Measurements from ENCODE around the gene PACSIN2. TPM values are rescaled to one million over a fixed set of nuclear protein-coding genes. Genes with fewer than 3 reads are reported as not detected.

PACSIN2 gene
- total RNA-seq, 1 experiment from 2014 or later: 224 TPM

DNA sequence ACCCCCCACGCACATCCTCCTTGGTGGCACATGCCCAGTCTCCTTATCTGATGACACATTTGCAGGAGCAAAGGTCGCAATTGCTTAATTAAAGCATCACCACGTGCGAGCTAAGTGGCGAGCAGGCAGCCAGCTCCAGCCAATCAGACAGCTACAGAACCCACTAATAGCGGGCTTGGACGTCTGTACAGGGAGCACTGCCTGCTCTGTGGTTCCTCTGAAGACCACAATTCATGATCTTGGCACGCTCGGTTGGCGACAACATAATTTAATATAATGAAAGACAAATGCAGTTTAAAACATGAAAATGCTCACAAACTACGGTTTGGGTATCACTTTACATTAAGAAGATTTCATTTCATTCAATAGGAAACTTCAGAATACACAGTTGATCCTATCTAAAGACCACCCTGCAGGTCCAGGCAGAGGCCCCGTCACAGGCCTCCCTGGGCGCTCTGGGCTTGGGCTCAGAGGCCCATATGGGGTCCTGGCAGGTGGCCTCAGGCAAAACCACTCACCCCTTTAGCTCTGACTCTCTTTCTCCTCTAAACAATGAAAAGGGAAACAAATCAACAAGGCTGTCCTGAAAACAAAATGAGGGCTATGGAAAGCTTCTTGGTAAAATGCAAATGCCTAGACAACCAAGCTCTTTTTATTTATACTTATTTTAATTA is 10.4 kb downstream of the PACSIN2 start:
- H3K9me3 Mint-ChIP-seq (ENCODE audit: low read depth, unreplicated experiment): no peaks in the 10 kb centered on the region
- DNase-seq: peak; percentile 47
- BruUV-seq (replicated peaks): no TSS peak
- intact Hi-C loops (cut with micrococcal nuclease; ENCODE audit: unreplicated experiment): loop anchor here (2.0 kb wide), 1 partner anchor 34 kb away; no protein-coding TSS in a partner anchor
- H3K4me1 Mint-ChIP-seq (ENCODE audit: low read depth, unreplicated experiment): peaks cover 89% of the 10 kb centered on the region
- no peaks in the 10 kb centered on the region for H3K27me3 Mint-ChIP-seq (ENCODE audit: unreplicated experiment)
- H3K27ac Mint-ChIP-seq (ENCODE audit: unreplicated experiment): peak overlapping the region; percentile 11
- peaks cover 21% of the 10 kb centered on the region for H3K36me3 Mint-ChIP-seq (ENCODE audit: insufficient read depth, unreplicated experiment)
- H3K4me3 Mint-ChIP-seq (ENCODE audit: low read depth, unreplicated experiment): peak overlapping the region; percentile 4
- TF ChIP-seq, protein P1, sequence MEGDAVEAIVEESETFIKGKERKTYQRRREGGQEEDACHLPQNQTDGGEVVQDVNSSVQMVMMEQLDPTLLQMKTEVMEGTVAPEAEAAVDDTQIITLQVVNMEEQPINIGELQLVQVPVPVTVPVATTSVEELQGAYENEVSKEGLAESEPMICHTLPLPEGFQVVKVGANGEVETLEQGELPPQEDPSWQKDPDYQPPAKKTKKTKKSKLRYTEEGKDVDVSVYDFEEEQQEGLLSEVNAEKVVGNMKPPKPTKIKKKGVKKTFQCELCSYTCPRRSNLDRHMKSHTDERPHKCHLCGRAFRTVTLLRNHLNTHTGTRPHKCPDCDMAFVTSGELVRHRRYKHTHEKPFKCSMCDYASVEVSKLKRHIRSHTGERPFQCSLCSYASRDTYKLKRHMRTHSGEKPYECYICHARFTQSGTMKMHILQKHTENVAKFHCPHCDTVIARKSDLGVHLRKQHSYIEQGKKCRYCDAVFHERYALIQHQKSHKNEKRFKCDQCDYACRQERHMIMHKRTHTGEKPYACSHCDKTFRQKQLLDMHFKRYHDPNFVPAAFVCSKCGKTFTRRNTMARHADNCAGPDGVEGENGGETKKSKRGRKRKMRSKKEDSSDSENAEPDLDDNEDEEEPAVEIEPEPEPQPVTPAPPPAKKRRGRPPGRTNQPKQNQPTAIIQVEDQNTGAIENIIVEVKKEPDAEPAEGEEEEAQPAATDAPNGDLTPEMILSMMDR (IDR thresholded peaks at IDR 0.05; ENCODE audit: unreplicated experiment): no peak
- CTCF ChIA-PET: interaction anchor here (0.6 to 2.1 kb wide), 4 partner anchors 9 to 166 kb away, joined by 3 to 8 read pairs (median 4); partner anchors contain the start of gene PACSIN2

DNA sequence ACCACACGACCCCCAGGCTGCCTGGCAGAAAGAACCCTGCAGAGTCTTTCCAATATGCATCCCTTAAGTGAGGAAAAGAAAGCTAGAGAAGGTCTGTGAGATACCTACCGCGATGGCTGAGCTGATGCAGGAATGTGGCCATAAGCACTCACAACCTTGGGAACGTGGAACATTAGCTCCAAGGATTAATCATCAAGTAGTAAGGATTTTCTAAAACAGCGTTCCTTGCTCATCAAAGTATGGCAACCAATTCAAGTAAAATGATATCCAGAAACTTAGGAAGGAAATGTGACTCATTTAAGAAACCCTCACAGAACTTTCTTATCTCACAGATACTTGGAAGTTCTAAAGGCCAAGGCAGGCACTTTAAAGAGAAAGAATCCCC is 12.8 kb downstream of the PACSIN2 start:
- intact Hi-C loops (cut with micrococcal nuclease; ENCODE audit: unreplicated experiment): no loop called here
- Mint-ChIP-seq H3K4me1 (ENCODE audit: low read depth, unreplicated experiment) (peaks cover 97% of the 10 kb centered on the region), H3K27ac (ENCODE audit: unreplicated experiment) (peak overlapping the region; percentile 67), H3K27me3 (ENCODE audit: unreplicated experiment) (no peaks in the 10 kb centered on the region), H3K9me3 (ENCODE audit: low read depth, unreplicated experiment) (no peaks in the 10 kb centered on the region), H3K36me3 (ENCODE audit: insufficient read depth, unreplicated experiment) (peaks cover 13% of the 10 kb centered on the region), H3K4me3 (ENCODE audit: low read depth, unreplicated experiment) (no peak overlapping the region)
- no peak for DNase-seq
- BruUV-seq (replicated peaks): no TSS peak
- CTCF ChIA-PET: interaction anchor here (0.9 to 1.8 kb wide), 2 partner anchors 12 to 55 kb away, joined by 4 to 5 read pairs; partner anchors contain the start of gene PACSIN2
- TF ChIP-seq, protein P1 (IDR thresholded peaks at IDR 0.05; ENCODE audit: unreplicated experiment): no peak

DNA sequence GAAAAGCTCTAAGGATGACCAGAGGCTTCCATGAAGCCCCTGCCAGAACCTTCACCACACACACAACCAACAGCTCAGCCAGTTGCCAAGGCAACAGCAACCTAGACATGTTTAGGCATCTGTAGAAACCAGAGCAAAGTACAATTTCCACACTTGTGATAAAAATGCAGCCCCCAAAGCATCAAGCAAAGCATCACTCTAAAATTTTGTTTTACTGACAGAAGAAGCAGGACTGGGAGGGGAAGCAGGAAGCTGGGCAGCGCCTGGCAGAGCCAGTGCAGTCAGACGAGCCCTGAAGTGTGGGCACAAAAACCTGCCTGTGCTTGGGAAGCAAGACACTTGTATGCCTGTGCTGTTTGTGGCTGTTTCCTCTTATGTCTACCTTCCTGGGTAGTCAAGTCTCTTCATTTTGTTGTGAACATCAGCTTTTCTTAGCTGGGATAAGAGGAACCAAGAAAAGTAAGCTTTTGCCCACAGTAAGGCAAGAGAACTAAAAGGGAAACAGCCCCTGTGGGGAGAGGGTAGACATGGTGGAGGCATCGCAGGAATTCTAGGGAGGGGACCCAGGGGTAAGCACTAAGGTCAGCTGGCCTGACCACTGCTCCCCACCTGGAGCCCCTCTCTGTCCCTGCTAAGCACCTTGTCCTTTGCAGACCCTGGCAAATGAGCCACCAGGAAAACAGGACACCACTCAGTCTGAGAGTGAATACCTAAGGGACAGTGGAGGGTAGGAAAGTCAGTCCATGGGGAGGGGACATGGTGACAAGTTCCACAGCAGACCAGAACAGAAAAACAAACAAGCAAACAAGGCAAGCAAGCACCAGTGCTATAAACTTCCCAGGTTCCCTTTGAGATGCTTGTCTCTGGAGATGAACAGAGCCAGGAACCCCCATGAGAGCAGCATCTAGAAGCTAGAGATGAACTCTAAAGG is 13.4 kb downstream of the PACSIN2 start:
- Mint-ChIP-seq H3K27ac (ENCODE audit: unreplicated experiment) (peak overlapping the region; percentile 67), H3K4me3 (ENCODE audit: low read depth, unreplicated experiment) (no peak overlapping the region), H3K36me3 (ENCODE audit: insufficient read depth, unreplicated experiment) (peaks cover 9% of the 10 kb centered on the region), H3K9me3 (ENCODE audit: low read depth, unreplicated experiment) (no peaks in the 10 kb centered on the region), H3K4me1 (ENCODE audit: low read depth, unreplicated experiment) (peaks cover 97% of the 10 kb centered on the region), H3K27me3 (ENCODE audit: unreplicated experiment) (no peaks in the 10 kb centered on the region)
- CTCF ChIA-PET: interaction anchor here (0.6 to 1.8 kb wide), 3 partner anchors 13 to 54 kb away, joined by 3 to 5 read pairs (median 4); partner anchors contain the start of gene PACSIN2
- no peak for DNase-seq
- BruUV-seq (replicated peaks): no TSS peak
- TF ChIP-seq, protein P1 (IDR thresholded peaks at IDR 0.05; ENCODE audit: unreplicated experiment): no peak
- intact Hi-C loops (cut with micrococcal nuclease; ENCODE audit: unreplicated experiment): no loop called here

DNA sequence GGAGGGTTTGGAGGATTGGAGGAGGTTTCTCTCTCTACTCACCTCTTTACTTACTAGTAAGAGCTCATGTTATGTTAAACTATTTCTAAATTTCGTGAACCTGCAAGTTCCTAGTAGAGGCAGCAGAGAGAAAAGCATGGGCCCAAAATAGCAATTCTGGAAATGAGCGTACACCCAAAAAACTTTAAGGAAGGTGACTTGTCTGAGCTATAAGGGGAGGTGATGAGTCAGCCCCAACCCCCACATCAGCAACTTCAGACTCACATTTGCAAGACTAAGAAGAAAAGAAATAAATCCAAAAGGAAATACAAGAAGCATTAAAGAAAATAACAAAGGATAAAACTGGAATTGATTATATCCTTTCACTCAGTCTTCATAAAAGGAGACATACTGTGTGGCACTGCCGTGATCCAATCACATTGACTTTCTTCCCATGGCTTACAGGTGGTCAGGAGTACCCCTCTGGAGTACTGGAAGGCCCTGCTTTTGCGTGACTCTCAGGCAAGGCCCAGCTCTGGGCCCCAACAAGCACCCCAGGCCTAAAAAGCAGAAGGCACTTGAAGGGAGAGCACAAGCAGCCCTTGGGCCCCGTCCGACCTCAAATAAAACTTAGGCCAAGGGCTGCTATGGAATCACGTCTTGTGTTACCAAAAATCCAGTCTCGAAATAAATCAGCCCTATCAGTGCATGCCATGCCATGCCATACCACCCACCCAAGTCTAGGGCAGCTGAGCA is 14.3 kb downstream of the PACSIN2 start:
- peaks cover 96% of the 10 kb centered on the region for H3K4me1 Mint-ChIP-seq (ENCODE audit: low read depth, unreplicated experiment)
- BruUV-seq (replicated peaks): no TSS peak
- no peak overlapping the region for H3K4me3 Mint-ChIP-seq (ENCODE audit: low read depth, unreplicated experiment)
- no peaks in the 10 kb centered on the region for H3K9me3 Mint-ChIP-seq (ENCODE audit: low read depth, unreplicated experiment)
- CTCF ChIA-PET: interaction anchor here (0.6 kb wide), 2 partner anchors 13 to 20 kb away, joined by 3 to 6 read pairs; no protein-coding TSS in a partner anchor
- intact Hi-C loops (cut with micrococcal nuclease; ENCODE audit: unreplicated experiment): no loop called here
- TF ChIP-seq, protein P1 (IDR thresholded peaks at IDR 0.05; ENCODE audit: unreplicated experiment): no peak
- H3K27me3 Mint-ChIP-seq (ENCODE audit: unreplicated experiment): no peaks in the 10 kb centered on the region
- H3K27ac Mint-ChIP-seq (ENCODE audit: unreplicated experiment): peak overlapping the region; percentile 67
- DNase-seq: no peak
- peaks cover 9% of the 10 kb centered on the region for H3K36me3 Mint-ChIP-seq (ENCODE audit: insufficient read depth, unreplicated experiment)

Data from Calu3 (cell line).